HG02938 (cell line): ENCODE results near the gene SETD9.

Experiments used
- ATAC-seq: cut with Tn5 transposase; IDR thresholded peaks from one replicate; pipeline ENCODE4 v1.9.1; 2021; ENCODE audit warnings: mild to moderate bottlenecking, moderate library complexity; ENCODE audit not compliant: unreplicated experiment

SETD9 gene

GRCh38 chr5:56922922-56923321 lies 13.5 kb downstream of the SETD9 start:
- ATAC-seq: no peak

- no peak for ATAC-seq
Observed at GRCh38 chr5:56934325-56934724, 24.9 kb downstream of the SETD9 start.

GRCh38 chr5:56938858-56939257 lies 29.5 kb downstream of the SETD9 start:
- ATAC-seq: no peak

- ATAC-seq: no peak
Observed at GRCh38 chr5:56941981-56942380, 32.6 kb downstream of the SETD9 start.

- no peak for ATAC-seq
Observed at GRCh38 chr5:56947052-56947451, 37.7 kb downstream of the SETD9 start.

GRCh38 chr5:56950626-56951125 lies 41.3 kb downstream of the SETD9 start:
- peak; percentile 44 for ATAC-seq

- ATAC-seq: peak; percentile 40
Observed at GRCh38 chr5:56951126-56951945, 41.9 kb downstream of the SETD9 start.

- ATAC-seq: peak; percentile 87
Observed at GRCh38 chr5:56951946-56952691, 42.7 kb downstream of the SETD9 start, which contains the start of gene MIER3. MIER3 (minus strand) TSS chr5:56952123; CDS start chr5:56952102, 21 bp downstream.

GRCh38 chr5:56954262-56954661 lies 44.9 kb downstream of the SETD9 start:
- no peak for ATAC-seq

- ATAC-seq: no peak
Observed at GRCh38 chr5:56958595-56958994, 49.2 kb downstream of the SETD9 start.

GRCh38 chr5:56959326-56959725 lies 49.9 kb downstream of the SETD9 start:
- ATAC-seq: no peak

GRCh38 chr5:56961746-56962145 lies 52.4 kb downstream of the SETD9 start:
- ATAC-seq: no peak

GRCh38 chr5:56962286-56962685 lies 52.9 kb downstream of the SETD9 start:
- no peak for ATAC-seq

GRCh38 chr5:56963246-56963645 lies 53.9 kb downstream of the SETD9 start:
- no peak for ATAC-seq

GRCh38 chr5:56964173-56964572 lies 54.8 kb downstream of the SETD9 start:
- ATAC-seq: no peak
